NT2/D1 (cell line): ENCODE measurements around the gene SLC25A46.
"Not testable (repeated sequence)": the region's sequence is repeated elsewhere in the genome, so short reads cannot be mapped to it uniquely, and the experiment has no call there.

ENCODE experiments used
- DNase-seq: peaks from one replicate; pipeline ENCODE4 v3.0.0-alpha.2; 2011; ENCODE audit warnings: low read depth, low spot score
- H3K27me3 ChIP-seq: 2 replicates; pipeline ENCODE4 v1.6.0; 2011; ENCODE audit warnings: mild to moderate bottlenecking; ENCODE audit not compliant: insufficient read length, insufficient read depth
- H3K36me3 ChIP-seq: 2 replicates; pipeline ENCODE4 v1.6.1; 2011; ENCODE audit warnings: mild to moderate bottlenecking, low read length, mixed read lengths; ENCODE audit not compliant: insufficient read depth, insufficient read length
- H3K4me1 ChIP-seq: 2 replicates; pipeline ENCODE4 v1.5.1; 2011; ENCODE audit not compliant: insufficient read depth, insufficient read length
- H3K4me3 ChIP-seq: 2 replicates; pipeline ENCODE4 v1.5.1; 2011; ENCODE audit warnings: low read depth; ENCODE audit not compliant: insufficient read length
- H3K9ac ChIP-seq: 2 replicates; pipeline ENCODE4 v1.6.0; 2011; ENCODE audit warnings: low read depth; ENCODE audit not compliant: insufficient read length
- H3K9me3 ChIP-seq: 2 replicates; pipeline ENCODE4 v1.5.1; 2011; ENCODE audit warnings: mild to moderate bottlenecking, low read length; ENCODE audit not compliant: insufficient read depth
- SUZ12 ChIP-seq: IDR thresholded peaks from 2 replicates; pipeline ENCODE4 v1.6.1; 2011; ENCODE audit not compliant: insufficient read length, insufficient read depth; ENCODE audit errors: extremely low read depth
- YY1 ChIP-seq: IDR thresholded peaks from 2 replicates; pipeline ENCODE4 v1.6.1; 2011; ENCODE audit not compliant: insufficient read length, insufficient read depth
- ZNF274 ChIP-seq: IDR thresholded peaks from 2 replicates; pipeline ENCODE4 v1.6.1; 2011; ENCODE audit warnings: mild to moderate bottlenecking, low read depth, low read length

Gene SLC25A46

GRCh38 chr5:110760158-110760557, 21.4 kb downstream of the SLC25A46 start:
- H3K4me3 ChIP-seq, result no peak overlapping the region

GRCh38 chr5:110768138-110768860, 29.5 kb downstream of the SLC25A46 start:
- no peak for TF ChIP-seq ZNF274
- TF ChIP-seq YY1, result no peak
- no peak for TF ChIP-seq SUZ12
- Histone ChIP-seq H3K27me3 (no peaks in the 10 kb centered on the region), H3K9me3 (no peaks in the 10 kb centered on the region), H3K9ac (no peak overlapping the region), H3K36me3 (no peaks in the 10 kb centered on the region), H3K4me1 (no peaks in the 10 kb centered on the region), H3K4me3 (no peak overlapping the region)
- no peak for DNase-seq

More at GRCh38 chr5:110760158-110760557, 21.4 kb downstream of the SLC25A46 start:
- no peak overlapping the region for H3K9ac ChIP-seq
- TF ChIP-seq SUZ12 (no peak), ZNF274 (no peak)
- no peaks in the 10 kb centered on the region for H3K27me3 ChIP-seq
- DNase-seq, result no peak
- H3K4me1 ChIP-seq, result no peaks in the 10 kb centered on the region
- no peaks in the 10 kb centered on the region for H3K9me3 ChIP-seq
- H3K36me3 ChIP-seq, result peaks cover 29% of the 10 kb centered on the region

GRCh38 chr5:110769000-110769681, 30.3 kb downstream of the SLC25A46 start:
- DNase-seq, result no peak
- TF ChIP-seq YY1, result no peak
- TF ChIP-seq SUZ12, result no peak
- no peak for TF ChIP-seq ZNF274

GRCh38 chr5:110770286-110770685, 31.5 kb downstream of the SLC25A46 start:
- Histone ChIP-seq H3K4me1 (no peaks in the 10 kb centered on the region), H3K4me3 (no peak overlapping the region), H3K27me3 (no peaks in the 10 kb centered on the region), H3K9ac (no peak overlapping the region), H3K9me3 (no peaks in the 10 kb centered on the region), H3K36me3 (no peaks in the 10 kb centered on the region)
- DNase-seq, result no peak
- TF ChIP-seq SUZ12 (no peak), ZNF274 (no peak), YY1 (no peak)

More at GRCh38 chr5:110769000-110769681, 30.3 kb downstream of the SLC25A46 start:
- Histone ChIP-seq H3K36me3 (no peaks in the 10 kb centered on the region), H3K4me3 (no peak overlapping the region), H3K9ac (no peak overlapping the region), H3K27me3 (no peaks in the 10 kb centered on the region), H3K4me1 (no peaks in the 10 kb centered on the region), H3K9me3 (no peaks in the 10 kb centered on the region)

GRCh38 chr5:110784901-110785300, 46.1 kb downstream of the SLC25A46 start:
- Histone ChIP-seq H3K4me1 (no peaks in the 10 kb centered on the region), H3K9me3 (no peaks in the 10 kb centered on the region), H3K9ac (no peak overlapping the region), H3K4me3 (no peak overlapping the region), H3K27me3 (no peaks in the 10 kb centered on the region), H3K36me3 (no peaks in the 10 kb centered on the region)
- TF ChIP-seq SUZ12, result no peak
- TF ChIP-seq YY1, result no peak
- no peak for TF ChIP-seq ZNF274
- DNase-seq, result no peak

- no peaks in the 10 kb centered on the region for H3K9me3 ChIP-seq
- DNase-seq, result no peak
- no peak overlapping the region for H3K9ac ChIP-seq
- TF ChIP-seq YY1 (no peak), SUZ12 (no peak), ZNF274 (no peak)
- H3K4me3 ChIP-seq, result no peak overlapping the region
- no peaks in the 10 kb centered on the region for H3K36me3 ChIP-seq
- no peaks in the 10 kb centered on the region for H3K4me1 ChIP-seq
- no peaks in the 10 kb centered on the region for H3K27me3 ChIP-seq
These were observed 46.5 kb downstream of the SLC25A46 start for GRCh38 chr5:110785356-110785755.

GRCh38 chr5:110788006-110788405, 49.2 kb downstream of the SLC25A46 start:
- not testable (repeated sequence) for H3K9me3 ChIP-seq, H3K4me1 ChIP-seq, H3K4me3 ChIP-seq, DNase-seq, H3K27me3 ChIP-seq, H3K9ac ChIP-seq, H3K36me3 ChIP-seq
